Measurements from ENCODE around the gene LGR5. TPM values are rescaled to one million over a fixed set of nuclear protein-coding genes. Genes with fewer than 3 reads are reported as not detected.

LGR5 gene
- total and polyA plus RNA-seq, 10 donors, result 0.02 to 0.19 (median 0.02) TPM; not detected in 7

- H3K36me3 ChIP-seq, result no peaks in the 10 kb centered on the region
- no peak overlapping the region for H3K27ac ChIP-seq
- no peaks in the 10 kb centered on the region for H3K4me1 ChIP-seq
- intact Hi-C loops (cut with DNase I; ENCODE audit: low total_unique reads), result no loop called here
- peaks cover 0 to 11% (median 0%) of the 10 kb centered on the region in 7 donors for H3K27me3 ChIP-seq (replicated peaks in 1 of 7)
- TF ChIP-seq, protein P1, sequence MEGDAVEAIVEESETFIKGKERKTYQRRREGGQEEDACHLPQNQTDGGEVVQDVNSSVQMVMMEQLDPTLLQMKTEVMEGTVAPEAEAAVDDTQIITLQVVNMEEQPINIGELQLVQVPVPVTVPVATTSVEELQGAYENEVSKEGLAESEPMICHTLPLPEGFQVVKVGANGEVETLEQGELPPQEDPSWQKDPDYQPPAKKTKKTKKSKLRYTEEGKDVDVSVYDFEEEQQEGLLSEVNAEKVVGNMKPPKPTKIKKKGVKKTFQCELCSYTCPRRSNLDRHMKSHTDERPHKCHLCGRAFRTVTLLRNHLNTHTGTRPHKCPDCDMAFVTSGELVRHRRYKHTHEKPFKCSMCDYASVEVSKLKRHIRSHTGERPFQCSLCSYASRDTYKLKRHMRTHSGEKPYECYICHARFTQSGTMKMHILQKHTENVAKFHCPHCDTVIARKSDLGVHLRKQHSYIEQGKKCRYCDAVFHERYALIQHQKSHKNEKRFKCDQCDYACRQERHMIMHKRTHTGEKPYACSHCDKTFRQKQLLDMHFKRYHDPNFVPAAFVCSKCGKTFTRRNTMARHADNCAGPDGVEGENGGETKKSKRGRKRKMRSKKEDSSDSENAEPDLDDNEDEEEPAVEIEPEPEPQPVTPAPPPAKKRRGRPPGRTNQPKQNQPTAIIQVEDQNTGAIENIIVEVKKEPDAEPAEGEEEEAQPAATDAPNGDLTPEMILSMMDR (IDR thresholded peaks at IDR 0.05 in 8 of 11, conservative IDR thresholded peaks at IDR 0.05 in 3 of 11), result no peak
- no peak for TF ChIP-seq POLR2AphosphoS5 (IDR thresholded peaks at IDR 0.05)
- no peak for TF ChIP-seq POLR2A (IDR thresholded peaks at IDR 0.05)
- H3K9me3 ChIP-seq, result peaks cover 0 to 10% (median 0%) of the 10 kb centered on the region in 8 donors
- H3K4me3 ChIP-seq, result no peak overlapping the region
- no peak for DNase-seq
Observed at GRCh38 chr12:71599210-71599609, 159.6 kb downstream of the LGR5 start.

DNA sequence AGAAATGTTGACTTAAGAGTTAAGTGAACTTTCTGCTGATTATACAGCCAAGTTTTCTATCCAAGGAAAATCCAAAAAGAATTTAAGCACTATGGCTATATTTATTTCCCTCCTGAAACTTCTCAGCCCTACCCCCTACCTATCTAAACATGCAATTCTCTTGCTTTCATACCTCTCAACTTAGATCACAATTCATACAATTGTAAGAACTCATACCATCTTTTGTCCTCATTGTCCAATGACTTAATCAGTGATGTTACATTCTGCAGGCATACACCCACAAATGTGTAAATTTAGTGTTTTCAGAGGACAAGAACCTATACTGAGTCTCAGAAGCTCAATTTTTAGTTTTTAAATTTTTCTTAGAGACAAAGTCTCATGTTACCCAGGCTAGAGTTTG lies 161.9 kb downstream of the LGR5 start:
- H3K4me1 ChIP-seq, result no peaks in the 10 kb centered on the region

GRCh38 chr12:71602761-71603577 lies 163.4 kb downstream of the LGR5 start:
- H3K27me3 ChIP-seq (replicated peaks in 1 of 7), result no peaks in the 10 kb centered on the region
- no peak overlapping the region for H3K27ac ChIP-seq
- DNase-seq, result no peak
- intact Hi-C loops (cut with DNase I; ENCODE audit: low total_unique reads), result no loop called here
- H3K4me1 ChIP-seq, result no peaks in the 10 kb centered on the region
- H3K9me3 ChIP-seq, result peaks cover 0 to 10% (median 0%) of the 10 kb centered on the region in 8 donors
- TF ChIP-seq POLR2AphosphoS5 (IDR thresholded peaks at IDR 0.05) (no peak), POLR2A (IDR thresholded peaks at IDR 0.05) (no peak)
- TF ChIP-seq, protein P1 (IDR thresholded peaks at IDR 0.05 in 8 of 11, conservative IDR thresholded peaks at IDR 0.05 in 3 of 11), result no peak
- H3K36me3 ChIP-seq, result peaks cover 0 to 30% (median 16%) of the 10 kb centered on the region in 6 donors
- H3K4me3 ChIP-seq, result no peak overlapping the region
- WGBS, 5 donors, result 80 to 83% (median 81%) methylated on average over 10 of the region's 10 CpGs

More for the DNA sequence above, 161.9 kb downstream of the LGR5 start:
- H3K9me3 ChIP-seq, result peaks cover 0 to 10% (median 0%) of the 10 kb centered on the region in 8 donors
- intact Hi-C loops (cut with DNase I; ENCODE audit: low total_unique reads), result no loop called here
- no peak overlapping the region for H3K27ac ChIP-seq
- H3K36me3 ChIP-seq, result peaks cover 0 to 16% (median 4%) of the 10 kb centered on the region in 6 donors
- H3K27me3 ChIP-seq (replicated peaks in 1 of 7), result peaks cover 0 to 5% (median 0%) of the 10 kb centered on the region in 7 donors
- TF ChIP-seq, protein P1 (IDR thresholded peaks at IDR 0.05 in 8 of 11, conservative IDR thresholded peaks at IDR 0.05 in 3 of 11), result no peak
- TF ChIP-seq POLR2A (IDR thresholded peaks at IDR 0.05) (no peak), POLR2AphosphoS5 (IDR thresholded peaks at IDR 0.05) (no peak)
- no peak overlapping the region for H3K4me3 ChIP-seq
- no peak for DNase-seq

- H3K27me3 ChIP-seq (replicated peaks in 1 of 7), result no peaks in the 10 kb centered on the region
- TF ChIP-seq POLR2AphosphoS5 (IDR thresholded peaks at IDR 0.05) (no peak), POLR2A (IDR thresholded peaks at IDR 0.05) (no peak)
- TF ChIP-seq, protein P1 (IDR thresholded peaks at IDR 0.05 in 8 of 11, conservative IDR thresholded peaks at IDR 0.05 in 3 of 11), result no peak
- no peak for DNase-seq
- intact Hi-C loops (cut with DNase I; ENCODE audit: low total_unique reads), result no loop called here
- WGBS, 5 donors, result 94 to 96% (median 95%) methylated on average over 3 of the region's 3 CpGs
- H3K4me1 ChIP-seq, result peaks cover 0 to 5% (median under 1%) of the 10 kb centered on the region in 6 donors
- H3K4me3 ChIP-seq, result no peak overlapping the region
- H3K9me3 ChIP-seq, result no peaks in the 10 kb centered on the region
- peaks cover 0 to 50% (median 30%) of the 10 kb centered on the region in 6 donors for H3K36me3 ChIP-seq
- no peak overlapping the region for H3K27ac ChIP-seq
Observed at GRCh38 chr12:71605039-71605438, 165.4 kb downstream of the LGR5 start.

Data from spleen (tissue), 11 donors.